Adrenal gland (tissue), 12 donors: ENCODE measurements around the gene TENT4A. TPM values are rescaled to one million over a fixed set of nuclear protein-coding genes. Genes with fewer than 3 reads are reported as not detected.

Source experiments
- DNase-seq, 7 donors: peaks; one replicate each; pipeline ENCODE4 v3.0.0-alpha.2; 2019 to 2020
- H3K27ac ChIP-seq, 5 donors: fragments of 200-600 bp; sonication (generic) in 4 of 5; 1 replicate in 3 of 5; 2 replicates in 2 of 5; pipeline versions ENCODE4 v1.5.1 to v1.8.0; 2016 to 2020; ENCODE audit warnings: mild to moderate bottlenecking in 1 of 5
- H3K27me3 ChIP-seq: fragments of 200-600 bp; 2 replicates; pipeline ENCODE4 v1.8.0; 2021
- H3K36me3 ChIP-seq, 2 donors: fragments of 200-600 bp; replicated peaks in 1 of 2; 1 replicate in 1 of 2; 2 replicates in 1 of 2; pipeline versions ENCODE4 v1.5.1 to v1.8.0; 2018 to 2022
- H3K4me1 ChIP-seq, 2 donors: fragments of 200-600 bp; replicated peaks in 1 of 2; 1 replicate in 1 of 2; 2 replicates in 1 of 2; pipeline versions ENCODE4 v1.5.1 to v1.8.0; 2018 to 2021
- H3K4me3 ChIP-seq, 4 donors: fragments of 200-600 bp; sonication (generic) in 3 of 4; one replicate each; pipeline ENCODE4 v1.5.1; 2016 to 2018
- H3K9me3 ChIP-seq, 3 donors: fragments of 200-600 bp; sonication (generic) in 1 of 3; replicated peaks in 1 of 3; 1 replicate in 2 of 3; 2 replicates in 1 of 3; pipeline versions ENCODE4 v1.5.1 to v1.8.0; 2016 to 2021
- CTCF ChIP-seq, 6 experiments: fragments of 450-650 bp in 4 of 6; fragments of 200-600 bp in 2 of 6; sonication (generic) in 1 of 6; IDR thresholded peaks; 1 replicate in 5 of 6; 2 replicates in 1 of 6; pipeline versions ENCODE4 v1.5.1 to v1.8.0; 2016 to 2021; ENCODE audit warnings: antibody characterized with exemption in 6 of 6, mild to moderate bottlenecking in 2 of 6, moderate library complexity in 1 of 6
- POLR2A ChIP-seq, 2 donors: fragments of 450-650 bp; IDR thresholded peaks; one replicate each; pipeline ENCODE4 v1.6.1; 2017; ENCODE audit warnings: antibody characterized with exemption in 2 of 2, mild to moderate bottlenecking in 2 of 2, moderate library complexity in 1 of 2
- WGBS, 4 donors: extraction: QIAGEN DNeasy Blood & Tissue Kit in 2 of 4; methylation state at CpG; one replicate each; pipeline versions ENCODE4 v1.1.5 to v1.1.7; 2013 to 2017; 5-methylcytosine and 5-hydroxymethylcytosine counted together
- intact Hi-C, 2 donors: fragments of 100-400 bp; cut with DNase I; formaldehyde crosslinking; loops; one replicate each; pipeline versions ENCODE4 v1.14.1 to v1.15.0; 2022 to 2023
- polyA plus RNA-seq, 3 donors: library from polyadenylated mRNA; stranded (reverse); fragments of 200-250 nt in 2 of 3; fragments of 350-450 nt in 1 of 3; fragmentation: Illumina TruSeq in 1 of 3; extraction: RNeasy Lipid Tissue Mini Kit (QIAGEN cat#74804) in 1 of 3; gene quantifications; one replicate each; pipeline ENCODE4 v1.2.3, GENCODE V29; 2013 to 2014
- total RNA-seq, 9 donors: library from RNA; depleted of rRNA in 4 of 9; stranded (reverse); fragments of >200 nt in 4 of 9; fragments of 120-200 nt in 1 of 9; fragmentation: NEBNext Ultra II Directional in 1 of 9; extraction: Animal tissue kit (Norgen Biotek cat#: 25700) in 1 of 9; gene quantifications; one replicate each; pipeline versions ENCODE4 v1.1.0 to v1.2.4, GENCODE V29; 2013 to 2023
- donor health status: healthy with polysubstance abuse.
- donor health status: Bipolar disorder and iron deficiency.
- donor health status: DM: yes; HTN: yes; CAD: no.
- donor health status: DM: no; HTN: no; CAD: no.
- donor health status: DM: no; HTN: no; CAD: no.
- donor health status: DM: yes; HTN: yes; CAD: no.

Gene TENT4A
- total and polyA plus RNA-seq, 12 donors: 9.1 to 24.4 (median 14.4) TPM

GRCh38 chr5:6718161-6718681 is 5.0 kb downstream of the TENT4A start:
- intact Hi-C loops: loop anchor here in 1 of 2 donors (10.0 kb wide), 1 partner anchor 83 kb away; the partner anchor contains the start of genes NSUN2 and SRD5A1
- Histone ChIP-seq H3K9me3 (no peaks in the 10 kb centered on the region), H3K4me1 (peaks cover 40 to 83% of the 10 kb centered on the region in 2 donors), H3K27ac (no peak overlapping the region), H3K27me3 (no peaks in the 10 kb centered on the region), H3K4me3 (no peak overlapping the region), H3K36me3 (no peaks in the 10 kb centered on the region)
- 86 to 90% (median 88%) methylated on average over 13 to 14 of the region's 14 CpGs for WGBS, 4 donors
- no peak for TF ChIP-seq POLR2A (IDR thresholded peaks at IDR 0.05)
- no peak for TF ChIP-seq CTCF (IDR thresholded peaks at IDR 0.05)
- peak in 1 of 7 donors; percentile 42 for DNase-seq

GRCh38 chr5:6718718-6719117 is 5.5 kb downstream of the TENT4A start:
- H3K4me1 ChIP-seq: peaks cover 44 to 88% of the 10 kb centered on the region in 2 donors
- H3K36me3 ChIP-seq: no peaks in the 10 kb centered on the region
- WGBS, 4 donors: 58 to 72% (median 61%) methylated on average over 5 of the region's 5 CpGs
- intact Hi-C loops: loop anchor here in 1 of 2 donors (10.0 kb wide), 1 partner anchor 84 kb away; the partner anchor contains the start of genes NSUN2 and SRD5A1
- DNase-seq: no peak
- H3K27me3 ChIP-seq: no peaks in the 10 kb centered on the region
- no peak overlapping the region for H3K27ac ChIP-seq
- H3K4me3 ChIP-seq: no peak overlapping the region
- H3K9me3 ChIP-seq: no peaks in the 10 kb centered on the region
- TF ChIP-seq CTCF (IDR thresholded peaks at IDR 0.05) (no peak), POLR2A (IDR thresholded peaks at IDR 0.05) (no peak)

GRCh38 chr5:6719417-6719816 is 6.2 kb downstream of the TENT4A start:
- intact Hi-C loops: loop anchor here in 1 of 2 donors (10.0 kb wide), 1 partner anchor 85 kb away; the partner anchor contains the start of genes NSUN2 and SRD5A1

More at GRCh38 chr5:6719417-6719816, 6.2 kb downstream of the TENT4A start:
- WGBS, 4 donors: 89 to 96% (median 94%) methylated on average over 3 to 5 of the region's 5 CpGs
- TF ChIP-seq POLR2A (IDR thresholded peaks at IDR 0.05) (no peak), CTCF (IDR thresholded peaks at IDR 0.05) (no peak)
- DNase-seq: peak in 1 of 7 donors; percentile 44
- no peak overlapping the region for H3K27ac ChIP-seq
- H3K36me3 ChIP-seq: no peaks in the 10 kb centered on the region
- no peaks in the 10 kb centered on the region for H3K9me3 ChIP-seq
- no peak overlapping the region for H3K4me3 ChIP-seq
- H3K27me3 ChIP-seq: no peaks in the 10 kb centered on the region
- peaks cover 44 to 95% of the 10 kb centered on the region in 2 donors for H3K4me1 ChIP-seq
